ENCODE data around the gene SLC39A6. TPM values are rescaled to one million over a fixed set of nuclear protein-coding genes. Genes with fewer than 3 reads are reported as not detected.

Gene SLC39A6
- total and polyA plus RNA-seq, 2 donors (not counting 1 experiment from before 2014, with no cell fraction given), result 8.9 to 19.5 TPM

DNA sequence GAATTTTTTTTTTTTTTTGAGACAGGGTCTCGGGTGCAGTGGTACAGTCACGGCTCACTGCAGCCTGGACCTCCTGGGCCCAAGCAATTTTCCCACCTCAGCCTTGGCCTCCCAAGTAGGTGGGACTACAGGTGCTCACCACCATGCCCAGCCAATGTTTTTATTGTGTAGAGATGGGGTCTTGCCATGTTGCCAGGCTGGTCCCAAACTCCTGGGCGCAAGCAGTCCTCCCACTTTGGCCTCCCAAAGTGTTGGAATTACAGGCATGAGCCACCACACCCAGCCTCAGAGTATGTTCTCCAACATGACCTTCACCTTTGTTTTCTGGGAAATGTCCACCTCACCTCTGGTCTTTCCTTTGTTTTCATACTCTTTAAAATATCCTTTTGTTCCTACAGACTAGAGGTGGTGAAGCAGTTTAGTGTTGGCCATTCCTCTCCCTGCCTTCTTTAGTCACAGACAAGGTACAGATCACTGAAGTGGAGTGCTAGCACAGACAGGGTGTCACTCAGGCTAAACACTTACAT lies 38.6 kb upstream of the SLC39A6 start:
- Histone ChIP-seq H3K27me3 (replicated peaks in 1 of 4; ENCODE audit: control extremely low read depth in 1 of 4, control insufficient read depth in 3 of 4, insufficient read depth in 4 of 4, low read length in 3 of 4) (no peaks in the 10 kb centered on the region), H3K4me3 (ENCODE audit: control extremely low read depth in 1 of 5, extremely low read depth in 1 of 5, insufficient read depth in 1 of 5, low read depth in 2 of 5, low read length in 4 of 5) (no peak overlapping the region), H3K9me3 (ENCODE audit: control extremely low read depth in 1 of 3, control insufficient read depth in 2 of 3, insufficient read depth in 1 of 3, low read length in 2 of 3) (peaks cover 0 to 3% (median 0%) of the 10 kb centered on the region in 3 donors), H3K4me1 (ENCODE audit: control insufficient read depth in 2 of 2, insufficient read depth in 2 of 2, low read length in 2 of 2) (no peaks in the 10 kb centered on the region), H3K9ac (ENCODE audit: low read length) (no peak overlapping the region), H3K79me2 (ENCODE audit: control insufficient read depth, insufficient read depth, low read length) (no peaks in the 10 kb centered on the region), H3K4me2 (replicated peaks; ENCODE audit: low read depth, low read length, poor library complexity, severe bottlenecking) (no peak overlapping the region), H3K36me3 (replicated peaks in 1 of 2; ENCODE audit: control extremely low read depth in 1 of 2, control insufficient read depth in 1 of 2, extremely low read depth in 1 of 2, insufficient read depth in 2 of 2, low read length in 1 of 2) (peaks cover 12 to 67% of the 10 kb centered on the region in 2 experiments), H2AFZ (ENCODE audit: insufficient read depth, low read depth, low read length, poor library complexity, severe bottlenecking) (no peak overlapping the region), H4K20me1 (ENCODE audit: control insufficient read depth, insufficient read depth, low read length, poor library complexity, severe bottlenecking) (no peaks in the 10 kb centered on the region), H3K27ac (ENCODE audit: low read length in 2 of 2) (no peak overlapping the region)
- no peak for TF ChIP-seq EZH2 (IDR thresholded peaks at IDR 0.05; ENCODE audit: borderline replicate concordance, insufficient read depth, low read depth, low read length, poor library complexity, severe bottlenecking)
- TF ChIP-seq, protein P1, sequence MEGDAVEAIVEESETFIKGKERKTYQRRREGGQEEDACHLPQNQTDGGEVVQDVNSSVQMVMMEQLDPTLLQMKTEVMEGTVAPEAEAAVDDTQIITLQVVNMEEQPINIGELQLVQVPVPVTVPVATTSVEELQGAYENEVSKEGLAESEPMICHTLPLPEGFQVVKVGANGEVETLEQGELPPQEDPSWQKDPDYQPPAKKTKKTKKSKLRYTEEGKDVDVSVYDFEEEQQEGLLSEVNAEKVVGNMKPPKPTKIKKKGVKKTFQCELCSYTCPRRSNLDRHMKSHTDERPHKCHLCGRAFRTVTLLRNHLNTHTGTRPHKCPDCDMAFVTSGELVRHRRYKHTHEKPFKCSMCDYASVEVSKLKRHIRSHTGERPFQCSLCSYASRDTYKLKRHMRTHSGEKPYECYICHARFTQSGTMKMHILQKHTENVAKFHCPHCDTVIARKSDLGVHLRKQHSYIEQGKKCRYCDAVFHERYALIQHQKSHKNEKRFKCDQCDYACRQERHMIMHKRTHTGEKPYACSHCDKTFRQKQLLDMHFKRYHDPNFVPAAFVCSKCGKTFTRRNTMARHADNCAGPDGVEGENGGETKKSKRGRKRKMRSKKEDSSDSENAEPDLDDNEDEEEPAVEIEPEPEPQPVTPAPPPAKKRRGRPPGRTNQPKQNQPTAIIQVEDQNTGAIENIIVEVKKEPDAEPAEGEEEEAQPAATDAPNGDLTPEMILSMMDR (IDR thresholded peaks at IDR 0.05), result no peak
- no peak for DNase-seq
- Mint-ChIP-seq H3K4me3 (no peak overlapping the region), H3K27ac (no peak overlapping the region), H3K4me1 (no peaks in the 10 kb centered on the region), H3K27me3 (no peaks in the 10 kb centered on the region), H3K9me3 (ENCODE audit: insufficient read depth) (no peaks in the 10 kb centered on the region)
- intact Hi-C loops (cut with micrococcal nuclease), result no loop called here
- no peak for ATAC-seq (ENCODE audit: low read depth)
- POLR2A ChIA-PET, result no interaction called here
- CTCF ChIA-PET, result no interaction called here
- 100% methylated on average over 1 of the region's 3 CpGs for WGBS (ENCODE audit: insufficient coverage)

DNA sequence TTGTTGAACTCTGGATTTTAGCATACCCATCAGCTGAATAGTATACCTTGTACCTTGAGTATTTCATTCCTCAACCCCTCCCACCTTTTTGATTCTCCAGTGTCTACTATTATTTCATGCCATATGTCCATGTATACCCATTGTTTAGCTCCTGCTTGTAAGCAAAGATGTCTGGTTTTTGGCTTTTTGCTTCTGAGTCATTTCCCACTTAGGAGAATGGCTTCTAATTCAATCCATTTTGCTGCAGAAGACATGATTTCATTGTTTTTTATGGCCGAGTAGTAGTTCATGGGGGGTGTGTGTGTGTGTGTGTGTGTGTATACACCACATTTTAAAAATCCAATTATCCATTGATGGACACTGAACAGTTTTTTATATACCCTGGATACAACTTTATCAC lies 33.8 kb upstream of the SLC39A6 start:
- TF ChIP-seq, protein P1 (IDR thresholded peaks at IDR 0.05), result no peak
- no peak for TF ChIP-seq EZH2 (IDR thresholded peaks at IDR 0.05; ENCODE audit: borderline replicate concordance, insufficient read depth, low read depth, low read length, poor library complexity, severe bottlenecking)
- ChIA-PET CTCF (no interaction called here), POLR2A (interaction anchor here (0.7 kb wide), 1 partner anchor 819 kb away, joined by 4 read pairs; the partner anchor contains the start of gene ZNF24)
- DNase-seq, result no peak
- Mint-ChIP-seq H3K4me3 (no peak overlapping the region), H3K27ac (no peak overlapping the region), H3K9me3 (ENCODE audit: insufficient read depth) (no peaks in the 10 kb centered on the region), H3K27me3 (no peaks in the 10 kb centered on the region), H3K4me1 (peaks cover 7% of the 10 kb centered on the region)
- Histone ChIP-seq H3K79me2 (ENCODE audit: control insufficient read depth, insufficient read depth, low read length) (peaks cover 5% of the 10 kb centered on the region), H3K27me3 (replicated peaks in 1 of 4; ENCODE audit: control extremely low read depth in 1 of 4, control insufficient read depth in 3 of 4, insufficient read depth in 4 of 4, low read length in 3 of 4) (no peaks in the 10 kb centered on the region), H3K4me2 (replicated peaks; ENCODE audit: low read depth, low read length, poor library complexity, severe bottlenecking) (no peak overlapping the region), H3K4me3 (ENCODE audit: control extremely low read depth in 1 of 5, extremely low read depth in 1 of 5, insufficient read depth in 1 of 5, low read depth in 2 of 5, low read length in 4 of 5) (no peak overlapping the region), H3K9ac (ENCODE audit: low read length) (no peak overlapping the region), H3K4me1 (ENCODE audit: control insufficient read depth in 2 of 2, insufficient read depth in 2 of 2, low read length in 2 of 2) (peaks cover 4 to 6% of the 10 kb centered on the region in 2 donors), H3K36me3 (replicated peaks in 1 of 2; ENCODE audit: control extremely low read depth in 1 of 2, control insufficient read depth in 1 of 2, extremely low read depth in 1 of 2, insufficient read depth in 2 of 2, low read length in 1 of 2) (peaks cover 7 to 70% of the 10 kb centered on the region in 2 experiments), H3K9me3 (ENCODE audit: control extremely low read depth in 1 of 3, control insufficient read depth in 2 of 3, insufficient read depth in 1 of 3, low read length in 2 of 3) (peaks cover 0 to 3% (median 0%) of the 10 kb centered on the region in 3 donors), H2AFZ (ENCODE audit: insufficient read depth, low read depth, low read length, poor library complexity, severe bottlenecking) (no peak overlapping the region), H4K20me1 (ENCODE audit: control insufficient read depth, insufficient read depth, low read length, poor library complexity, severe bottlenecking) (no peaks in the 10 kb centered on the region), H3K27ac (ENCODE audit: low read length in 2 of 2) (no peak overlapping the region)
- intact Hi-C loops (cut with micrococcal nuclease), result no loop called here
- WGBS (ENCODE audit: insufficient coverage), result no CpG with 5 or more reads among the region's 1 CpG
- ATAC-seq (ENCODE audit: low read depth), result no peak

Data from B cell (primary cell).